Omental fat pad (tissue), 4 donors: ENCODE data around the gene SIDT1. TPM values are rescaled to one million over a fixed set of nuclear protein-coding genes. Genes with fewer than 3 reads are reported as not detected.

Source experiments
- ATAC-seq: fragments of 150-250 bp; one replicate; pipeline ENCODE4 v1.9.1; 2016; ENCODE audit warnings: mild to moderate bottlenecking, moderate library complexity; ENCODE audit not compliant: low FRiP score
- DNase-seq: peaks from one replicate; pipeline ENCODE4 v3.0.0-alpha.2; 2019; ENCODE audit warnings: low spot score
- total RNA-seq, 4 donors: library from RNA; depleted of rRNA; stranded (reverse); fragments of >200 nt; gene quantifications; one replicate each; pipeline ENCODE4 v1.1.0, GENCODE V29; 2016
- TF ChIP-seq, protein P1 (sequence below), 3 donors: fragments of 450-650 bp; IDR thresholded peaks; one replicate each; pipeline ENCODE4 v1.5.1; 2016 to 2017; ENCODE audit warnings: antibody characterized with exemption in 3 of 3, mild to moderate bottlenecking in 3 of 3, moderate library complexity in 2 of 3

SIDT1 gene
- total RNA-seq, 4 donors from 2014 or later = 2.7 to 7.4 (median 5.1) TPM

DNA sequence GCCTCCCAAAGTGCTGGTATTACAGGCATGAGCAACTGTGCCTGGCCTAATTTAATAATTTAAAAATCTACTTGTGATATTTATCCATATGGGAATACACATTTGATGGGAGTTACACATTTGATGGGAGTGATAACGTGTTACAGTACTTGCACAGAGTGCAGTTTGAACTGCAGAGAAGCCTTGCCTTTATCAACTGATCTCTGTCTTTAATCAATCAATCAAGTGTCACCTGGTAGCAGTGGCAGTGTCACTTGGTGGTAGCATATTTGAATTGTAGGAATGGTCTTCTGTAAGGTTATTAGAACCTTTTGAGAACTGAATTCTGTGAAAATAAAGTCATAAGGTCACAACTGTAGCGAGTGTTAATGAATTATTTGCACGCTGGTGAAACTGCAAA is 37.8 kb downstream of the SIDT1 start:
- ATAC-seq = no peak
- DNase-seq = no peak
- TF ChIP-seq, protein P1, sequence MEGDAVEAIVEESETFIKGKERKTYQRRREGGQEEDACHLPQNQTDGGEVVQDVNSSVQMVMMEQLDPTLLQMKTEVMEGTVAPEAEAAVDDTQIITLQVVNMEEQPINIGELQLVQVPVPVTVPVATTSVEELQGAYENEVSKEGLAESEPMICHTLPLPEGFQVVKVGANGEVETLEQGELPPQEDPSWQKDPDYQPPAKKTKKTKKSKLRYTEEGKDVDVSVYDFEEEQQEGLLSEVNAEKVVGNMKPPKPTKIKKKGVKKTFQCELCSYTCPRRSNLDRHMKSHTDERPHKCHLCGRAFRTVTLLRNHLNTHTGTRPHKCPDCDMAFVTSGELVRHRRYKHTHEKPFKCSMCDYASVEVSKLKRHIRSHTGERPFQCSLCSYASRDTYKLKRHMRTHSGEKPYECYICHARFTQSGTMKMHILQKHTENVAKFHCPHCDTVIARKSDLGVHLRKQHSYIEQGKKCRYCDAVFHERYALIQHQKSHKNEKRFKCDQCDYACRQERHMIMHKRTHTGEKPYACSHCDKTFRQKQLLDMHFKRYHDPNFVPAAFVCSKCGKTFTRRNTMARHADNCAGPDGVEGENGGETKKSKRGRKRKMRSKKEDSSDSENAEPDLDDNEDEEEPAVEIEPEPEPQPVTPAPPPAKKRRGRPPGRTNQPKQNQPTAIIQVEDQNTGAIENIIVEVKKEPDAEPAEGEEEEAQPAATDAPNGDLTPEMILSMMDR (IDR thresholded peaks at IDR 0.05) = no peak

DNA sequence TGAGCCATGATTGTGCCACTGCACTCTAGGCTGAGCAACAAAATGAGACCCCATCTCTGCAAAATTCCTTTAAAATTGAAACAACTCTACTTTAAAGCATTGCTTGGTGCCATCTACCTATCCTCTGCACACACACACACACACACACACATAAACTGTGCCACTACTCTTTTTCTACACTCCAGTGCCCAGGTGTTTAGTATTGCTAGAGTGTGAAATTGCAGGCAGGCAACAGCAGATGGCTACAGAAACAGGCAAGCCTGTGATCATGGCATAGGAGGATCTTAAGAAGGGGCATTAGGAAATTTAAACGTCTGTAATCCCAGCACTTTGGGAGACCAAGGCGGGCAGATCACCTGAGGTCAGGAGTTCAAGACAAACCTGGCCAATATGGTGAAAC is 39.0 kb downstream of the SIDT1 start:
- no peak for DNase-seq
- TF ChIP-seq, protein P1 (IDR thresholded peaks at IDR 0.05) = no peak
- ATAC-seq = no peak

DNA sequence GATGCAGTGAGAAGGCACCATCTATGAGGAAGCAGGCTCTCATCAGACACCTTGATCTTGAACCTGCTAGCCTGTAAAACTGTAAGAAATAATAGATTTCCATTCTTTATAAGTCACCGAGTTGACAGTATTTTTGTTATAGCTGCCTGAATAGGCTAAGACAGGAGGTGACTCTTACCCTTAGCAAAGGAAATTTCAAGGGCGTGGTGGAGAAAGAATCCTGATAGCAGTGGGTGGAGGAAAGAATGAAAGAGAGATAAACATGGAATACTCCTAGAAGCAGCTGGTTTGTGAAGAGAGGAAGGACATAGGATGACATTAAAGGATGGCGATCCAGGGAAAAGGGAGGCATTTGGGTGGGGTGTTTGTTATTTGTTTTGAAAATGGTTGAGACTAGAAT is 41.4 kb downstream of the SIDT1 start:
- no peak for ATAC-seq
- TF ChIP-seq, protein P1 (IDR thresholded peaks at IDR 0.05) = no peak
- DNase-seq = no peak

DNA sequence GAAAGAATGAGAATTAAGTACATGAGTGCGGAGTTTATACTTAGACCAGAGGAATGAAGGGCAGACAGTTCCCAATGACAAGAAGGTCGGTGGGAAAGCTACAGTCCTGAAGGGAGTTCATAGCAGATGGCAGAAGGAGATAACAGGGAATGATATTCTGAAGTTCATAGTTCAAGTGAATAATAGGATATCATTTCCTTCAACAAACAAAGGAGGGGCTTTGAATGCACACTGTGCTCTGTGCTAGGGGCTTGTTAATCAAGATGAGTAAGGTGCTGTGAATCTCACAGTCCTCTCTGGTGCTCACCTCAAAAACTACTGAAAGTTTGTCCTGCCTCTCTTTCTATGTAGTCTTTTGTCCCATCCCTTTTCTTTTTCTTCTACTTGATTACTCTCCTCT is 41.9 kb downstream of the SIDT1 start:
- ATAC-seq (no peak), DNase-seq (no peak)
- TF ChIP-seq, protein P1 (IDR thresholded peaks at IDR 0.05) = no peak

DNA sequence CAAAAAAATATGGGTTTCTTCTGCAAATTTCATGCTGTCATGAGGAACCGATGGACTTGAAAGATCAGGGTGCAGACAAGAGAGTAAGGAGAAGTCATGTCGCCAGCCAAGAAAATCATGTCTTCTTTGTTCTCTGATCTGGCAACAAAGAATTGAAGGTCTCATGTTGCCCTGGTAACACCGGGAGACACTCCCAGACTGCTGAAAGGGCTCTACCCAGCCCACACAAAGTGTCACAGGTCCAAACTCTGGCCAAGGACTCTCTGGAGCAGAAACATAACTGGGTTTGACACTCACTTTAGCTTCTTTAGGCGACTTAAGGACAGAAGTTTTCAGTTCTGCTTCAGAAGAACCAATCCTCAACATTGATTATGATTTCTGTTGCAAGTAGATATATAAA is 42.9 kb downstream of the SIDT1 start:
- ATAC-seq = no peak
- TF ChIP-seq, protein P1 (IDR thresholded peaks at IDR 0.05) = no peak
- no peak for DNase-seq

DNA sequence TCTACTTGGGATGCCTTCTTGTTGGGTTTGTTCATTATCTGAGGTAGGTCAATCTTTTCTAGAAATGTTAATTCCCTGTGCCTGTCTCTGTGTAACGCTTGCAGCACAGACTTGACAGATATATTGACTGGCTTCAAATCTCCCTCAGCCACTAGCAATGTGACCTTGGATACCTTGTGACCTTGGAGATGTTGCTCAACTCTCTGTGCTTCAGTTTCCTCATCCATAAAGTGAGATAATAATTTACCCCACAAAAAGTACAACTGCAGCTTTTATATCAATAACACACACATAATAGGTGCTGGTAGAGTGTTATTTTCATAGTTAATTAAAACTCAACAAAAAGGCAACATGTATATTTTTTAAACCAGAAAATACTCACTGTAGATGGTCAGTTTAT is 52.9 kb downstream of the SIDT1 start:
- ATAC-seq (no peak), DNase-seq (no peak)
- TF ChIP-seq, protein P1 (IDR thresholded peaks at IDR 0.05) = no peak

DNA sequence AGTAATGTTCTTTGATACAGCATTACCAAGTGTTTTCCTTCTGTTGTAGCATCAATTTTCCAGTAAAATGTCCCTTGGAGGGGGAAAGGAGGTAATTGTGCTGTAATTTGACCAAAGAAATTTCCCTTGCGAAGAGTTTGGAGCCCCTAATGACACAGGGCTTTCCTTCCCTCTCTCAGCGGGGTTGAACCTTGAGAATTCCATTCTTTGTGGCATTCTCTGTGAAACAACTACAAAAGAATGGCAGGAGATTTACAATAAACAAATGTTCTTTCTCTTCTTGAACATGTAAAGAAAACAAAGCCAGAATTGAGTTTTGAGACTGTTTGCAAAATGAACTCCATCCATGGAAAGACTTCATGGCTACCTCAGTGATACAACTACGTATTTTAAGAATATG is 53.4 kb downstream of the SIDT1 start:
- TF ChIP-seq, protein P1 (IDR thresholded peaks at IDR 0.05) = no peak
- no peak for ATAC-seq
- no peak for DNase-seq
